ENCODE data around the gene TM6SF1. TPM values are rescaled to one million over a fixed set of nuclear protein-coding genes. Genes with fewer than 3 reads are reported as not detected.

TM6SF1 gene
- total and polyA plus RNA-seq, 9 of the 15 experiments (the other 6 are each of a cell fraction or from before 2014, with no cell fraction given), result 1.0 to 5.6 (median 3.5) TPM

DNA sequence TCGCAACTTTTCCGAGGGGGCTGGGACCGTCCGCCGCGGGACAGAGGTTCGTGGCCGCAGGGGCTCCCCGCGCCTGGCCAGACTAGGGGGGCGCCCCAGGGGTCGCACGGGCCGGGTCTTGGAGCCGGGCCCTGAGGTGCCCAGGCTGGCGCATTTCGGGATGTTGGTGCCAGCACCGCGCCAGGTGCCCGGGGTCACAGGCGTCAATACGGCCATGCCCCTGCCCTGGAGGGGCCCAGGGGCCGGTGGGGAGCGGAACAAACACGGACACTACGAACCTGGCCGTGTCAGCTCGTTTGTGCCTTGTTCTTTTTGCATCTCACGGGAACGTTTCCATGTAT is 366 bp downstream of the TM6SF1 start (continued):
- TF ChIP-seq RBM14 (IDR thresholded peaks at IDR 0.05; ENCODE audit: borderline replicate concordance, insufficient read depth, low read depth, low read length) (0 out of 2 replicates have a peak, but pooled peaks have one; percentile 30), ELF2 (CRISPR knock-in tag; IDR thresholded peaks at IDR 0.05) (no peak), LARP7 (IDR thresholded peaks at IDR 0.05) (no peak), VEZF1 (CRISPR knock-in tag; IDR thresholded peaks at IDR 0.05) (no peak), CREB3L1 (IDR thresholded peaks at IDR 0.05; ENCODE audit: borderline replicate concordance, low read depth) (no peak), ADNP (tag; IDR thresholded peaks at IDR 0.05) (no peak)
- TF ChIP-seq, protein P1, sequence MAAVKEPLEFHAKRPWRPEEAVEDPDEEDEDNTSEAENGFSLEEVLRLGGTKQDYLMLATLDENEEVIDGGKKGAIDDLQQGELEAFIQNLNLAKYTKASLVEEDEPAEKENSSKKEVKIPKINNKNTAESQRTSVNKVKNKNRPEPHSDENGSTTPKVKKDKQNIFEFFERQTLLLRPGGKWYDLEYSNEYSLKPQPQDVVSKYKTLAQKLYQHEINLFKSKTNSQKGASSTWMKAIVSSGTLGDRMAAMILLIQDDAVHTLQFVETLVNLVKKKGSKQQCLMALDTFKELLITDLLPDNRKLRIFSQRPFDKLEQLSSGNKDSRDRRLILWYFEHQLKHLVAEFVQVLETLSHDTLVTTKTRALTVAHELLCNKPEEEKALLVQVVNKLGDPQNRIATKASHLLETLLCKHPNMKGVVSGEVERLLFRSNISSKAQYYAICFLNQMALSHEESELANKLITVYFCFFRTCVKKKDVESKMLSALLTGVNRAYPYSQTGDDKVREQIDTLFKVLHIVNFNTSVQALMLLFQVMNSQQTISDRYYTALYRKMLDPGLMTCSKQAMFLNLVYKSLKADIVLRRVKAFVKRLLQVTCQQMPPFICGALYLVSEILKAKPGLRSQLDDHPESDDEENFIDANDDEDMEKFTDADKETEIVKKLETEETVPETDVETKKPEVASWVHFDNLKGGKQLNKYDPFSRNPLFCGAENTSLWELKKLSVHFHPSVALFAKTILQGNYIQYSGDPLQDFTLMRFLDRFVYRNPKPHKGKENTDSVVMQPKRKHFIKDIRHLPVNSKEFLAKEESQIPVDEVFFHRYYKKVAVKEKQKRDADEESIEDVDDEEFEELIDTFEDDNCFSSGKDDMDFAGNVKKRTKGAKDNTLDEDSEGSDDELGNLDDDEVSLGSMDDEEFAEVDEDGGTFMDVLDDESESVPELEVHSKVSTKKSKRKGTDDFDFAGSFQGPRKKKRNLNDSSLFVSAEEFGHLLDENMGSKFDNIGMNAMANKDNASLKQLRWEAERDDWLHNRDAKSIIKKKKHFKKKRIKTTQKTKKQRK (IDR thresholded peaks at IDR 0.05; ENCODE audit: borderline replicate concordance, low read depth, low read length), result no peak

Data from K562 (cell line).